ENCODE measurements around the gene AIMP1. TPM values are rescaled to one million over a fixed set of nuclear protein-coding genes. Genes with fewer than 3 reads are reported as not detected.

AIMP1 gene
- total RNA-seq, 1 experiment from 2014 or later, result 52.5 TPM

GRCh38 chr4:106339431-106339830 is 23.1 kb downstream of the AIMP1 start:
- H3K4me3 Mint-ChIP-seq, result no peak overlapping the region
- H3K36me3 Mint-ChIP-seq, result peaks cover 50% of the 10 kb centered on the region
- TF ChIP-seq CDX4 (CRISPR knock-in tag; IDR thresholded peaks at IDR 0.05; ENCODE audit: borderline replicate concordance), result no peak
- DNase-seq (ENCODE audit: low spot score) (no peak), ATAC-seq (no peak)
- ChIA-PET POLR2A (no interaction called here), CTCF (no interaction called here)
- no peak overlapping the region for H3K27ac Mint-ChIP-seq
- peaks cover 5% of the 10 kb centered on the region for H3K4me1 Mint-ChIP-seq
- H3K9me3 Mint-ChIP-seq, result peaks cover 16% of the 10 kb centered on the region
- H3K27me3 Mint-ChIP-seq (ENCODE audit: low read depth), result no peaks in the 10 kb centered on the region

GRCh38 chr4:106340774-106341173 is 24.4 kb downstream of the AIMP1 start:
- POLR2A ChIA-PET, result no interaction called here
- peaks cover 16% of the 10 kb centered on the region for H3K9me3 Mint-ChIP-seq
- H3K27me3 Mint-ChIP-seq (ENCODE audit: low read depth), result no peaks in the 10 kb centered on the region
- peaks cover 41% of the 10 kb centered on the region for H3K36me3 Mint-ChIP-seq
- H3K27ac Mint-ChIP-seq, result no peak overlapping the region
- no peak for ATAC-seq
- peaks cover 7% of the 10 kb centered on the region for H3K4me1 Mint-ChIP-seq
- CTCF ChIA-PET, result no interaction called here
- H3K4me3 Mint-ChIP-seq, result no peak overlapping the region
- DNase-seq (ENCODE audit: low spot score), result no peak
- TF ChIP-seq CDX4 (CRISPR knock-in tag; IDR thresholded peaks at IDR 0.05; ENCODE audit: borderline replicate concordance) (no peak), CTCF (IDR thresholded peaks at IDR 0.05) (no peak), NR1H2 (CRISPR knock-in tag; IDR thresholded peaks at IDR 0.05) (no peak), TEAD1 (CRISPR knock-in tag; IDR thresholded peaks at IDR 0.05) (no peak), HMGXB4 (CRISPR knock-in tag; IDR thresholded peaks at IDR 0.05) (no peak), ZNF219 (CRISPR knock-in tag; IDR thresholded peaks at IDR 0.05; ENCODE audit: borderline replicate concordance) (no peak), ZBTB43 (CRISPR knock-in tag; IDR thresholded peaks at IDR 0.05) (no peak), ZNF512 (CRISPR knock-in tag; IDR thresholded peaks at IDR 0.05; ENCODE audit: borderline replicate concordance) (no peak), ZNF138 (CRISPR knock-in tag; conservative IDR thresholded peaks at IDR 0.05) (no peak), IRF2 (CRISPR knock-in tag; IDR thresholded peaks at IDR 0.05; ENCODE audit: borderline replicate concordance, low read depth) (no peak), ATF6 (CRISPR knock-in tag; IDR thresholded peaks at IDR 0.05) (no peak), FOXK1 (CRISPR knock-in tag; IDR thresholded peaks at IDR 0.05) (no peak), ZBTB21 (CRISPR knock-in tag; IDR thresholded peaks at IDR 0.05; ENCODE audit: borderline replicate concordance) (no peak), MXD4 (CRISPR knock-in tag; IDR thresholded peaks at IDR 0.05; ENCODE audit: borderline replicate concordance) (no peak), AFF4 (CRISPR knock-in tag; IDR thresholded peaks at IDR 0.05; ENCODE audit: borderline replicate concordance) (no peak), HMGA2 (CRISPR knock-in tag; IDR thresholded peaks at IDR 0.05) (no peak), STAT6 (CRISPR knock-in tag; conservative IDR thresholded peaks at IDR 0.05; ENCODE audit: low read depth) (no peak)
